CD4-positive, alpha-beta T cell treated with Interleukin-6 at 100 ng/mL for 8 hours (primary cell): Measurements from ENCODE around the gene STXBP6.
"Not testable (repeated sequence)": the region's sequence is repeated elsewhere in the genome, so short reads cannot be mapped to it uniquely, and the experiment has no call there.

Source experiments
- DNase-seq: peaks from one replicate; pipeline ENCODE4 v3.0.0-alpha.2; 2020; ENCODE audit warnings: mixed read lengths, low spot score

Gene STXBP6

DNA sequence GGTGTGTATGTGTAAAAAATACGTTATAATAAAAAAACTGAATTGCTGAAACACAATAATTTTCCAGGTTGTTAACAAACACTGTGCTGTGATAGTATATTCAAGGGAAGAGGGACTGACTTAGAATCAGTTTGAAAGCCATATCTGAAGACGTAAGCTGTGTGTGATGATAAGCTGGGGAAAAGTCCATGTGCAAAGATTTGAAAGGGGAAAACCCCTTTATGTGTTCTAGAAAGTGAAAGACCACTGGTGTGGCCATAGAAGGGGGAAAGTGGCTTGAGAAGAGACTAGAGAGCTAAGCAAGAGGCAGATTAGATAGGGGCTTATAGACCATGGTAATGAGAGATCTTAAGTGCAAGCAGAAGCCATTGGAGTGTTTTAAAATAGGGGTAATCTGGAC lies 220.1 kb downstream of the STXBP6 start:
- no peak for DNase-seq

DNA sequence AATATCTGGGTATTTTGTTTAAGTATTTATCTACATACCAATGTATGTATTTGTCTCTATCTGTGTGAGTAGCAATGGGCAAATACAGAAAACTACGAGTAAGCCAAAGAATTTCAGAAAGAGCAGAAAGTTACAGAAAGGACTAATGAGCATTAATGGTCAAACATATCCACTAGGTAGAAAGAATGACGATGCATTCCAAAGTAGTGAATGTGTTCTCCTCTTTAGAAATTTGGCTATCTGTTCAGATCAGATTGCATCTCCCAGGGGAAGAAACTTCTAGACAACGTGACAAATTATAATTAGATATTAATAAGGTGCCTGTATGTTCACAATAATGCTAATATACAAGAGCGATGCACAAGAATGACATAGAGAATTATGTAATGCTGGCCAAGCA lies 221.5 kb downstream of the STXBP6 start:
- DNase-seq: no peak

DNA sequence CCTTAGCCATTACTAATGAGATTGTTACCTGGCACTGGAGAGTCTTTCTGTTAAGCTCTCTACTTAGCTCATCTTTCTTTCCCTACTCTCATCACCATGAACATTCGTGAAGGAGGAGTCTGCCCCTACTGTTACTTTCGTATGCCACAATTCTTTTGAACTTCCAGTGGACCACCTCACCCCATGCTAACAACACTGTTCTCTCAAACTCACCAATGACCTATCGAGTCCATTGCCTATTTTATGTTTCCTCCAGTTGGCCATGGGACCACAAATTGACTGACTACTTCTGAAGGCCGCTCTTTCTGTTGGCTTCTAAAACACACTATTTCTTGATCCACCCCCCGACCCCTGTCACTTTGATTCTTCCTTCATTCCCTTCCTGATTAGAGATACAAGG lies 223.6 kb downstream of the STXBP6 start:
- no peak for DNase-seq

DNA sequence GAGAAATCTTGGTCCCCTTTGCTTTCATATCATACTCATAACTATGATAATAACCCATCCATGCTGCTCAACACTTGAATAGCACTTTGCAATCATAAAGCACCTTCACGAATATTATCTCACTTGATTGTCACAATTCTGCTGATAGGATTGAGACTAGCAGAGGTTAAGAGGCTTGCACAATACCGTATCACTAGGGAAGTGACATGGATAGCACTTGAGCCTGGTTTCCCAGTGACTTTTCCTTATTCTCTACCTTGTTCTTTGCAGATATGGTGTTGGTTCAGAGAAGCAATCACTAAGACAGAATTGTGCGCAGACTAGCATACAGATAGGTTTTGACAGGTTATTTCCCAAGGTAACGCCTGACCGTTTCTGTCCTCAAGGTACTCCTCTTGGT lies 229.3 kb downstream of the STXBP6 start:
- no peak for DNase-seq

DNA sequence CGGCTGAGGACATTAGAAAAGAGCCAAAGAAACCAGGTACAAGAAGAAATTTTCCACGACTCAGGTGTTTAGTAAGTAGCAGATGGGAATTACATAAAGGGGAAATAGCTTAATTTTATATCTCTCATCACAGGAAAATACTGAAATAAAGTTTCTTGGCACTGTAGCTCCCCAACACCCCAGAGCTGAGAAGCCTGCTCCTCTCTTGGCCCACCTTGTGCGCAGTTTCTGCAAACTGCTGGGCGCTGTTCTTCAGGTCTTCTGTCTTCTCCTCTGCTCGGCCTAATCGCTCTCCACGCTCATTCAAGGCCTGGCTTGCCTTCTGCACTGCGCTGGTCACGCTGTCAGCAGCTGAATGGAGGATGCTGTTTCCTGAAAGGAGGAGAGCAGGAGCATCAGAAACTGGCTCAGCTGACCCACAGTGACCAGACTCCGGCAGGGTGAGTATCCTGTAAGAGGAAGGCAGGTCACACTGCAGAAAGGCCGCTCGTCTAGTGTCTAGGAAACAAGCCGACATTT lies 231.1 kb downstream of the STXBP6 start:
- no peak for DNase-seq

DNA sequence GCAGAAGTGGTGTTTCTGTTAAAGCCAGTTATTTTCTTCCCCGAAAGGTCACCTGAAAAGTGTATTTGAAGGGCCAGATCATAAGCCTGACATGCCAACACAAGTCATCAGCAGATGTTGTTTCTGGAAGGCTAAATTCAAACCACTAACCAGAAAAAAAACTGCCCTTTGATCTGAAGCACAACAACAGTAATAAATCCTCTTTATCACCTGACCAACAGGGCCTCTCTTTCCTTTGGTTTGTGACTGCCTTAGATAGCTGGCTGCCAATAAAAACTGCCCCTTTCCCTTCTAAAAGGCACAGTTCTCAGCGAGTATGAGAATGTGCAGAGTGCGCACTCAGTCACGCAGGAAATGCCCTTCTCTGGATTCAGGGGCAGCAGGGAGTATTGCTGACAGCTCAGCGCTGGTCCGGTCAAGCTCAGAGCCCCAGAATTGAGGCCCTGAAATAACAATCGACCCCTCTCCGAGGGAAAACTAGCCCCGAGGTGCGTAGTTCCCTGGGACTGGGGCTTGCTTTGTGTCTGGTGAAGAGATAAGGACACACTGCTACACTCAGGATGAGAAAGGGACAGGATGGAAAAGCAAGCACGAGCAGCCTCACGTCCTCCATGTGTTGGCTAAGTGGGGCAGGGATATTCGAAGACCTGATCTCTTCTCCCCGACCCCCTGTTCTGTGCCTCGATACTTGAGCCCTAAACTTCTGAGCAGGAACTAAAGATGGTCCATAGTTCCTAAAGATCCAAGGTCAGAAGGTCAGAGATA lies 231.7 kb downstream of the STXBP6 start:
- no peak for DNase-seq

DNA sequence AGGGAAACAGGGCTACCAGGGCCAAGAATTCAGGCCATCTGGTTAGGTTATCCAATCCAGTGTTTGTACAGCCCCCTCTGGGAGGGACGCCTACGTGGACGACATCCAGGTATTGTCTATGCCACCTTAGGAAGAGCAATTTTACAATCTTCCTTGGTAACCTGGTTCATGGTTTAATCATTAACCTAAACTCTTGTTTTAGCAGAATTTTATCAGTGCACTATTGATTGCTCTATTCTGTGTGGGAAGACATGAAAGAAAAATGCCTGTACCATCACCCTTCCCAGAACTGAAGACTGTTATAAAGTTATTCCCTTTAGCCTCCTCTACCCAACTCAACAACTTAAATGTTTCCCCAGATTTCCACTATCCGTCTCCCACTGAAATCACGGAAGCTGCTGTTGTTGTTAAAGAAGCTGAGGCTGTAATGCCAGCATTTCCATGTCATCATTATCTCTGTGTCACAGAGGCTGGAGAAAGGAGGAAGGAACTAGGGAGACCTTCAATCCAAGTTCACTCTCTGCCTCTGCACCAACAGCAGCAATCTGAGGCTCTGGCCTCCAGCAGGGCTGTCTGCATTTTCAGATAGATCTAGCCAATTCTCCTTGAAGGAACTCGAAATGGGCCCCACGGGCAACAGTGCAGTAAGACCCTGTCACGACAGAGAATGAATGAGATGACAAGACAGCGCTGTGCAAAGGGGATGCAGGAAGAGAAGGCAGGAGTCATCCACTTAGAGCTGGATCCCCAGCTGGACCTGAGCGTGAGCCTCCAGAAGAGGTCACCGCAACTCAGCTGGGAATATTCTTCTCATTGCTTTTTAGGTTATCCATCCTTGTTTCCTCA lies 232.5 kb downstream of the STXBP6 start:
- no peak for DNase-seq

DNA sequence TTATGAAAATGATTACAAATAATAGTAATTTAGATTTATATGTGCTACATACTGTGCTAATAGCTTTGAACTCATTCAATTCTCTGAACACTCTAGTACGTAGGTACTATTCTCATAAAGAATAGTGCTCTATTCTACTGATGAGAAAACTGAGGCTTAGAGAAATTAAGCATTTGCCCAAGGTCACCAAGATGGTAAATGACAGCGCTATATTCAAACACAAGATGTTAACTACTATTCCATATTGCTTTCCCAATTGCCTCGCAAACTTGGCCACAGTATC lies 233.1 kb downstream of the STXBP6 start:
- DNase-seq: no peak

DNA sequence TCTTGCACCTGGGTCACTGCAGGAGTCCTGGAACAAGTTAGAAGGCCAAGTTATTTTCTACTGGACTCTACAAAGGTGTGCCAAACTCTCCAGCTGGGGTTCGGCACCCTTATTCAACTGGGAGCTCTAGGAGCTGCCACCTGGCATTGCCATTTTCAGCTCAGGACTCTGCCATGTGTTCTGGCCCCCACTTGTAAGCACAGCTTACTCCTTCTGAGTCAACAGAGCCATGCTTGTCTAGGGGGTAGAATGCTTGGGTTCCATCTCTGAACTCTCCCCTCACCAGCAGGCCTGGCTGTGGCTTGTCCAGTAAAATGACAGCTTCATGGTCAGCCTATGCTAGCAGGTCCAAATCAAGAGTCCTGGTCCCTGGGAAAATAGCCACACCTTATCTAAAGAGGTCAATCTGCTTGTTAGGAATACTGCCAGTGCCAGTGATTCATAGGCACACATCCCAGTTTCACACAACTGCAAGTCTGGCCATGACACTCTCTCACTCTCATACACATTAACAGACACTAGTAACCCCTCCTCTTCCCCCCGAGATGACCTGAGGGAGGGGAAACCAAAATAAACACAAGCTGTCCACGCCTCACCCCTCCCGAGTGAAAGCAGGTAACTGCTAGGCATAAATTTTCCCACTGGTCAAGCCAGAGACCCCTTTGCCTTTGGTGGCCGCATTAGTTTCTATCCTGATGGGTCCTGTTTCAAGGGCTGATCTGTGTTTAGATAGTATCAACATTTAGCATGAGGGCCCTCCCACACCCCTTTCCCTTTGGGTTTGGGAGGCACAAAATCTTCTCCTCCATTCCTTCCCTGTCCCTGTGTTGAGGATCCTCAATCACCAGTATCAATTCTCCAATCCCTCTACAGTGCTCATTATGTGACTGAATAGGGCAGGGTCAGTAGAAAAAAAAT lies 233.7 kb downstream of the STXBP6 start:
- no peak for DNase-seq

DNA sequence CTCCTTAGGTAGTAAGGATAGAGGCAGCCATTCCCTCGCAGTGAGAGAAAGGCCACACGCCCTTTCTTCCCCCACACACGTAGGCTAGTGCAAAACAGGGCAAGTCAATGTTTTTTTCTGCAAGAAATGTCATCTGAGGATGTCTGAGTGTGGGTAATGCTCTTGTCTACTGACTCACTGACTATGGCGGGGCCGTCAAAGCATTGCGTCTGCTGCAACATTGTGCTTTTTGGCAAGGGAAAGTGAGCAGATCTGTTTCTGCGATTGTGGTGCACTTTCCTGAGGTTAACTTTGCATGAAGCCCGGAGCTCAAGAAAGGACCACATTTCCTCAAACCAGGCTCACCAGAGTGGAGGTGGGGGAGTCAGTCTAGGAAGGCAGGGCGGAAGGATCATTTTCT lies 234.4 kb downstream of the STXBP6 start:
- DNase-seq: no peak

DNA sequence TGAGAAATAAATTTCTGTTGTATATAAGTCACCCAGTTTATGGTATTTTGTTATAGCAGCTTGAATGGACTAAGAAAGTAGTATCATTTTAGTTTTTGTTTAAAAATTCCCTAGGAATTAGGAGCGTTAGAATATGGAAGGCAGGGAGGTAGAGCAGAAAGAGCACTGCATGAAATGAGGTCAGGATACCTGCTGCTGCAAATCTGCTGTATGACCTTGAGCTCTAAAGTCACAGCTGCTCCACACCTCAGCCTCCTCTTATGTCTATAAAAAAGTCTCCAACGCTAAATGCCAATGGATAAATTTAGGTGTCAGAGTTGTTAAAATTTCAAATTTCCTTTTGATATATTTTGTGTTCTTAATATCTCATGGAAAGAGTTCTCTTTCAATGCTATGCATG lies 235.0 kb downstream of the STXBP6 start:
- no peak for DNase-seq

DNA sequence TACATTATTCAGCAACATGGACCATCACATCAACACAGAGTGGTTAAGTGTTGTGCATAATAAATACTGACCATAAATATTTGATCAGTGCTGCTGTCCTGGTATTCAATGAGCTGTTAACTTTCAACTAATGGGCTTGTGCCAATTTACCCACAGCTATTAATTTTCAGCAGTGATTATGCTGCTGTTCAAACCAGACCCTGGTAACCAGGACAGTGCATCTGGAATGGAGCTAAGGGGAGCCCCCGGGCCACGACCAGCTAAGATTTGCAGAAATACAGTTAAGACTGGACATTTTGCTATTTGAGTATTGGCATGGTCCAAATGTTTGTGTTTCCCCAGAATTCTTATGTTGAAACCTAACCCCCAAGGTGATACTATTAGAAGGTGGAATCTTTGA lies 235.6 kb downstream of the STXBP6 start:
- DNase-seq: no peak

DNA sequence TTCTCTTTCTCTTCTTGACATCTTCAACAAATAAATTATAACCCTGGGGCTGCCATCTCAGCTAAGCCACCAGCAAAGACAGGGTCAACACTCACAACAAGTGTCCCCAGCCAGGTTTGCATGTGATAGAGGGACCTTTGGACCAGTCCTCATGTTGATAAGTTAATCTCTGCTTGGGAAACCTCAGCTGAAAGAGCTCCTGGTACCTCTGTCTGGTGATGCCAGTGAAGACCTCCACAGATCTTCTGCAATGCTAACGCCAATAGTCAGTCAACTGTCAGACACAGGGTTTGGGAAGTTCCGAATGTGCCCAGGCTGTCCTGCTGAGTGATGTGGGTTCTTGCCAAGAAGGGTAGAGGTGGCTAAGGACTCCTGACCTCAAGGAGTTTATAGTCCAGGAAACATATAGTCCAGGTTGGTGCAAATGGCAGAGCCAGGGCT lies 236.1 kb downstream of the STXBP6 start:
- DNase-seq: no peak

DNA sequence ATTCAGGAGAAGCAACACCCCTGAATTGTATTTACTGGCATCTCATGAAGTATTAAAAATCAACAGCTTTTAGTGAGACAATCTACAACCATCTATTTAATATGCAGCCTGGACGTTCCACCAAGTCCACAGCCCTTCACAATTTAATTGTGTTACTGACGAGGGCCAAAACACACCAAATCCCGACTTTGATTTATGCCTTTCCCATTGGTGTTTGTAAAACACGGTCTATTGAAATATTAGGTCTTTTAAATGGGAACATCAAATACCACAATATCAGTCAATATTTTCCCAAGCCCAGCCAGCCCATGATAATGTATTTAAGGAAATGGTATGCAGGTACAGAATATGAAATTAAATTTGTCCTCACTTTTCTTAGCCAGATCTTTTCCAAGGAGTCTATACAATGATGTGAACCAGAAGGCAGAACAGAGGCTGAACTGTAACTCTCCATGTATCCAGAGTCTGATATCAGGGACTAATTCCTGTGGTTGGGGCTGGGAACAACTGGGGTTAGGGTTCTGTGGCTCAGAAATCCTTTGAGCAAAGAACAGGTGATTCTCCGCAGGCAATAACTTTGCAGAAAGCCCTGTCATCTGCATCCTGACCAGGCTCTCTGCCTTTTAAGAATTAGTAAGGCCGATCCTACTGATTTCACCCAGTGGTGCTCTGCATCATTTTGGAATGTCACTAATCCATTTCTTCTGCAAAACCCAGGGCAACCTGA lies 236.7 kb downstream of the STXBP6 start:
- no peak for DNase-seq

DNA sequence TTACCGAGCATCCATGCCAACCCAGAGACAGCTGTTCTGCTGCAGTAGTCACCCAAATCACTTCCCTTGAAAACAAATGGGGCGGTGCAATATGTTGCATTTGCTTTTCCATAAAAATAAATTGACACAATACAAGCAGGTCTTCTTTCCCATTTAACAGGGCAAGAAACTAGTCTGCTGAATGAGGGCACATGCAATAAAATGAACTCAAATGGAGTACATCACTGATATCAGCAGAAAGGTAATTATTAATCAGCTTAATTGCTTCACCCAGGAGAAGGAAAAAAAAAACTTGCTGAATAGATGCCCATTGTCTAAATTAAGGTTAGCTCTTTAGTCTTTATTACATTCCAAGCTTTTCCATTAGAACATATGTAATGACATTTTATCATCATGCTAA lies 240.8 kb downstream of the STXBP6 start:
- no peak for DNase-seq

DNA sequence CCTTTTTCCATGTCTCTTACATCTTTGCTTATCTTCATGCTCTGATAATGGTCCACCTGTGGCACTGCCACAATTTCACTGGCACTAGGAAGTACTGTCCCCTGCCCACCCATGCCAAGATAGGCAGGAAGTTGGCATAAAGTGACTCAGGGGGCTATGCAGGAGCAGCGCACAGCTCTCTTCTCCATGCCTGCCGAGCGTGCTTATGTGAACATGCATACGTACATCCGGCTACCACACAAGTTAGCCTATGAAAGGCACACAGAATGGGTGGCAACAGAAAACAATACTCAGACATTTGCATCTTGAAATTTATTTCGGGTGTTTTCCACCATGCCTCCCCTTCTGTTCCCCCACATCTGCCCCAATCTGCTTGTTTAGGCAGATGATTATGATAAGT lies 241.5 kb downstream of the STXBP6 start:
- no peak for DNase-seq

DNA sequence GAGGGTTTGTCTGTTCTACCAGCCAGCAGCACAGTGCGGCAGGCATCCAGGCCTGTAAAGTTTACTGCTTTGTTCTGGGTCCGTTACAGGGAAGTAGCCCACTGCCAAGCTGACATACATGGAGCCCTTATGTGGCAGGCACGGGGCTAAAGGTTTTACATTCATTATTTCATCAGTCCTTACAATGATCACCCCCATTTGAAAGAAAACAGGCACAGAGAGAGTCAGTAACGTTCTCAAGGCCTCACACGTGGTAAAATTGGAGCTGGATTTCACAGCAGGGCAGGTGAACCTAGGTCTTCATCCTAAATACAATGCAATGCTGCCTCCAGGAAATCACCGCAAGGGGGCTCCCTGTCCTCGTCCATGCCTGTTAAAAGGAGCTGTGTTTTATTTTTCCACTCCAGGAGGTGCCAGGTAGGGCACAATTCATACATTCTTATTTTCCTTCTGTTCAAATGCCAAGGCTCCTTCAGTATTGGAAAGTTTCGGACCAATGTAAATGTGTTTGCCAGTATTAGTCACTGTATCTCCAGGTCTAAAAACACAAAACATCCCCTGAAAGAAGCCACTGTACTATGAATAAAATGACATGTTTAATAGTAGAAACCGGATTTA lies 243.8 kb downstream of the STXBP6 start:
- DNase-seq: no peak

DNA sequence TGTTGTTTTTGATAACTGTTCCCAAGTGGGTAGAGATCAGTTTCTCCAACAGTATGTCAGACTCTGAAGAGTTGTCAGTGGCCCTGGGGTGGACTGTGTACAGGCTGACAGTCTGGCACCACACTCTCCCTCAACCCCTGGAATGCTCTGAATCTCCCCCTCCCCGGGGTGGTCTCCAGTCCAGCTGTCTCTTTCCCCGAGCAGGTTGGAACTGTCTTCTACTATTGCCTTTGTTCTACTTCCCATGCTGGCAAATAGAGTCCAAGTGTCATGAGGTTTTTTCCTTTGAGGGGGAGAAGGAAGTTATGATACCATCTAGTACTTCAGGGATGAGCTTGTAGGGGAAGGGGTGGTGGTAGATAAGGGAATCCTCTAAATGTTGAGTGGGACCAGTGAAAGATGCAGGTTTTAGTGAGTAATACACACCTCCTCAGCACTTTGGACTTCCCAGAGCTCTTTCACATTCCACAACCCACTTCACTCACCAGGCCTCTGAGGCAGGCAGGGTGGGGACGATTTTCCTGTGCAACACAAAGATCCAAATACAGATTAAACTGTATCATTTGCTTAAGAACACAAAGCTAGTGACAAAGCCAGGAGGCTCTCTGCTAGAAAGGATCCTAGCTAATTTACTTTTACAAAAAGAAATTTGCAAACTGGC lies 245.3 kb downstream of the STXBP6 start:
- DNase-seq: no peak

DNA sequence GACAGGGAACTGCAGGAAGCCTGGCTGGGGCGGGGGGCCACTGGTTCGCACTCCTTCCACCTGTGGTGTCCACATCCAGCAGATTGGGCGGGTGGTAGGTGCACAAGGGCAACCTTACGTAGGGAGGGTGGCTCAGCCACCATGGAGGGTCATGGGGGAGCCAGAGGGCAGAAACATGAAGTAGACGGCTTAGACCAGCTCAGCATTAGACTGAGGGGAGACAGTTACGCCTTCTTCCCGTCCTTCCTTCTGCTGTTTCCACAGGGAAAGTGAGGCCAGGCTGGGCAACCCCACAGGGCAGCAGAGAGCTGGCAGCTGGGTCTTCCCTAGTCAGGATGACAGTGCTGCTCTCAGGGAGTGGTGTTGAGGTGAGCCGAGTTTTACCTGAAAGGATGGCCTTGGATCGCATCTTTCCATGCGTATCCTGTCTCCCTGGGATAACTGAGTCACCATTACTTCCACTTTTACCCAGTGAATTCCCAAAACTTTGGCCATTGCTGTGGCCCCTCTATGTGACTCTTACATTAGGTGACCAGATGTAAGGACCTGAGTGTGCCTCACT lies 245.9 kb downstream of the STXBP6 start:
- no peak for DNase-seq

DNA sequence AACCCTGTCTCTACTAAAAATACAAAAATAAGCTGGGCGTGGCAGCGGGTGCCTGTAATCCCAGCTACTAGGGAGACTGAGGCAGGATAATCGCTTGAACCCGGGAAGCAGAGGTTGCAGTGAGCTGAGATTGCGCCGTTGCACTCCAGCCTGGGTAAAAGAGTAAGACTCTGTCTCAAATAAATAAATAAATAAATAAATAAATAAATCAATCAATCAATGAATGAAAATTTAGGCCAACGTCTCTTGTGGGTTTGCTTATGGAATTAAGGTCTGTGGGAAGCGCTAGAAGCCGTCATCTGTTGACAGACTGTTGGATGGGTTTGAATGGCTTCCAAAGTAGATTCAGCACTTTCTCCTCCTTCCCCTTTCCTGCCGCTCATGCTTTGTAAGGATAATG lies 246.5 kb downstream of the STXBP6 start:
- DNase-seq: not testable (repeated sequence)
